Cardiac muscle cell (in vitro differentiated cells and primary cell): ENCODE results near the gene GALP. TPM values are rescaled to one million over a fixed set of nuclear protein-coding genes. Genes with fewer than 3 reads are reported as not detected.

Experiments used
- DNase-seq, 2 donors: peaks; one replicate each; pipeline versions ENCODE4 v3.0.0 to v3.0.0-alpha.2; 2010 to 2017; ENCODE audit warnings: low read depth in 1 of 2, low spot score in 1 of 2
- H3K27ac ChIP-seq: fragments of 200-600 bp; sonication (generic); 2 replicates; pipeline ENCODE4 v1.5.1; 2016
- H3K27me3 ChIP-seq: fragments of 200-600 bp; sonication (generic); 2 replicates; pipeline ENCODE4 v1.6.0; 2016; ENCODE audit warnings: control low read depth
- H3K36me3 ChIP-seq: fragments of 200-600 bp; sonication (generic); 2 replicates; pipeline ENCODE4 v1.5.1; 2016; ENCODE audit warnings: control low read depth
- H3K4me1 ChIP-seq: fragments of 200-600 bp; sonication (generic); 2 replicates; pipeline ENCODE4 v1.8.1; 2017; ENCODE audit warnings: low read depth, mild to moderate bottlenecking, mixed run types
- H3K4me3 ChIP-seq: fragments of 200-600 bp; sonication (generic); 2 replicates; pipeline ENCODE4 v1.5.1; 2016; ENCODE audit warnings: mild to moderate bottlenecking
- H3K9me3 ChIP-seq: fragments of 200-600 bp; sonication (generic); 2 replicates; pipeline ENCODE4 v1.5.1; 2017; ENCODE audit warnings: low read depth, mild to moderate bottlenecking, control low read depth
- polyA plus RNA-seq: library from polyadenylated mRNA; unstranded; fragments of >200 nt; fragmentation: Nextera tagmentation; extraction: Ambion mirVana; gene quantifications from 2 replicates; pipeline ENCODE4 v1.2.1, GENCODE V29; 2016
- total RNA-seq: library from RNA; depleted of rRNA; stranded (reverse); fragments of >200 nt; gene quantifications from 2 replicates; pipeline ENCODE4 v1.2.3, GENCODE V29; 2016
- TF ChIP-seq, protein P1 (sequence below): IDR thresholded peaks from 2 replicates; pipeline ENCODE4 v1.5.1; 2012; ENCODE audit warnings: low read depth, mild to moderate bottlenecking, low read length

GALP gene
- total and polyA plus RNA-seq, 2 experiments from 2014 or later = 0.21 TPM; not detected in 1

- peak in 1 of 2 donors; percentile 49 for DNase-seq
- Histone ChIP-seq H3K27ac (peak overlapping the region; percentile 58), H3K4me3 (no peak overlapping the region), H3K4me1 (peaks cover 12% of the 10 kb centered on the region), H3K9me3 (no peaks in the 10 kb centered on the region), H3K36me3 (no peaks in the 10 kb centered on the region), H3K27me3 (no peaks in the 10 kb centered on the region)
- TF ChIP-seq, protein P1, sequence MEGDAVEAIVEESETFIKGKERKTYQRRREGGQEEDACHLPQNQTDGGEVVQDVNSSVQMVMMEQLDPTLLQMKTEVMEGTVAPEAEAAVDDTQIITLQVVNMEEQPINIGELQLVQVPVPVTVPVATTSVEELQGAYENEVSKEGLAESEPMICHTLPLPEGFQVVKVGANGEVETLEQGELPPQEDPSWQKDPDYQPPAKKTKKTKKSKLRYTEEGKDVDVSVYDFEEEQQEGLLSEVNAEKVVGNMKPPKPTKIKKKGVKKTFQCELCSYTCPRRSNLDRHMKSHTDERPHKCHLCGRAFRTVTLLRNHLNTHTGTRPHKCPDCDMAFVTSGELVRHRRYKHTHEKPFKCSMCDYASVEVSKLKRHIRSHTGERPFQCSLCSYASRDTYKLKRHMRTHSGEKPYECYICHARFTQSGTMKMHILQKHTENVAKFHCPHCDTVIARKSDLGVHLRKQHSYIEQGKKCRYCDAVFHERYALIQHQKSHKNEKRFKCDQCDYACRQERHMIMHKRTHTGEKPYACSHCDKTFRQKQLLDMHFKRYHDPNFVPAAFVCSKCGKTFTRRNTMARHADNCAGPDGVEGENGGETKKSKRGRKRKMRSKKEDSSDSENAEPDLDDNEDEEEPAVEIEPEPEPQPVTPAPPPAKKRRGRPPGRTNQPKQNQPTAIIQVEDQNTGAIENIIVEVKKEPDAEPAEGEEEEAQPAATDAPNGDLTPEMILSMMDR = no peak
These were observed 41.8 kb upstream of the GALP start for GRCh38 chr19:56133858-56134653.

DNA sequence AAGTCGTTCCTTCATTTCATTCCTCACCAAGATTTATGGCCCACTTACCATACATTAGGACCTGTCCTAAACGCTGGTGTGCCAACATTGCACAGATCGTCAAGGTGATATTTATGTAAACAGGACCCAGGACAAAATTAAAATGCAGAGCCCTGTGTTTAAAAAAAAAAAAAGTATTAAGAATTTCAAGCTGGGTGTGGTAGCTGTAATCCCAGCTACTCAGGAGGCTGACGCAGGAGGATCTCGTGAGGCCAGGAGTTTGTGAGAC is 41.2 kb upstream of the GALP start:
- TF ChIP-seq, protein P1 = no peak
- peaks cover 12% of the 10 kb centered on the region for H3K4me1 ChIP-seq
- no peak for DNase-seq
- no peaks in the 10 kb centered on the region for H3K9me3 ChIP-seq
- no peak overlapping the region for H3K27ac ChIP-seq
- H3K27me3 ChIP-seq = no peaks in the 10 kb centered on the region
- no peak overlapping the region for H3K4me3 ChIP-seq
- H3K36me3 ChIP-seq = no peaks in the 10 kb centered on the region

- no peak for DNase-seq
- H3K9me3 ChIP-seq = no peaks in the 10 kb centered on the region
- H3K4me1 ChIP-seq = peaks cover 15% of the 10 kb centered on the region
- no peaks in the 10 kb centered on the region for H3K27me3 ChIP-seq
- H3K4me3 ChIP-seq = no peak overlapping the region
- H3K36me3 ChIP-seq = no peaks in the 10 kb centered on the region
- H3K27ac ChIP-seq = peak overlapping the region; percentile 22
- TF ChIP-seq, protein P1 = no peak
These were observed 39.4 kb upstream of the GALP start for GRCh38 chr19:56136362-56136761.

GRCh38 chr19:56137405-56137804 is 38.4 kb upstream of the GALP start:
- no peak overlapping the region for H3K27ac ChIP-seq
- TF ChIP-seq, protein P1 = no peak
- H3K4me1 ChIP-seq = peaks cover 7% of the 10 kb centered on the region
- no peaks in the 10 kb centered on the region for H3K9me3 ChIP-seq
- no peaks in the 10 kb centered on the region for H3K36me3 ChIP-seq
- no peak overlapping the region for H3K4me3 ChIP-seq
- no peaks in the 10 kb centered on the region for H3K27me3 ChIP-seq
- no peak for DNase-seq

GRCh38 chr19:56138069-56138468 is 37.7 kb upstream of the GALP start:
- H3K4me1 ChIP-seq = peaks cover 4% of the 10 kb centered on the region
- TF ChIP-seq, protein P1 = no peak
- no peaks in the 10 kb centered on the region for H3K9me3 ChIP-seq
- no peak overlapping the region for H3K4me3 ChIP-seq
- DNase-seq = no peak
- no peak overlapping the region for H3K27ac ChIP-seq
- H3K27me3 ChIP-seq = no peaks in the 10 kb centered on the region
- H3K36me3 ChIP-seq = no peaks in the 10 kb centered on the region
